ENCODE results near the gene MMEL1. TPM values are rescaled to one million over a fixed set of nuclear protein-coding genes. Genes with fewer than 3 reads are reported as not detected.

MMEL1 gene
- total and polyA plus RNA-seq, 2 donors (not counting 1 experiment from before 2014, with no cell fraction given): not detected

DNA sequence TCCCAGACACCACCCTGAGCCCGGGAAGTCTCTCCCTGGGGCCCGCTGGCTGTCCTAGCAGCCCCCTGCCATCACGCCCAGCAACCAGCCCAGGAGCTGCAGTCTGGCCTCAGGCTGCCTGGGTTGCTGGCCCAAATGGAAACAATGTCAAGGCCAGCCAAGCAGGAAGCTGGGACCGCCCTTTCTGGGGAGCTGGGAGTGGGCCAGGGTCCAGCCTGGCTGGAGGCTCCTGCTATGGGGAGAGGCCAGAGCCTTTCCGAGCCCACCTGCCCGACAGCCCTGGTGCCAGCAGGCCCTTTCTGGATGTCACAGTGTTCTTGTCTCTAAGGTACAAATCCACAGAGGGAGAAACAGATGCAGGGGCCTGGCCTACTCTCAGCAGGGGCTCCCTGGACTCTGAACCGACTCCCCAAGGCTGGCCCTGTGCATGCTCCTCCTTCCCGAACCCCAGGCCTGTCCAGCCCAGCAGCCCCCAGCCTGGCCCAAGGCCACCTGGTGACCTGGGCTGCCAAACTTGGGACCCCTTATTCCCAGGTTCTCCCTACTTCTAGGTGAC is 1.2 kb upstream of the MMEL1 start:
- ATAC-seq (ENCODE audit: low read depth) (no peak), DNase-seq (no peak)
- peaks cover 5% of the 10 kb centered on the region for H3K4me1 Mint-ChIP-seq
- Histone ChIP-seq H3K9me3 (ENCODE audit: control extremely low read depth in 1 of 3, control insufficient read depth in 2 of 3, insufficient read depth in 1 of 3, low read length in 2 of 3) (peaks cover 0 to 50% (median 10%) of the 10 kb centered on the region in 3 donors), H3K27ac (ENCODE audit: low read length in 2 of 2) (no peak overlapping the region), H3K9ac (ENCODE audit: low read length) (no peak overlapping the region), H3K4me3 (ENCODE audit: control extremely low read depth in 1 of 5, extremely low read depth in 1 of 5, insufficient read depth in 1 of 5, low read depth in 2 of 5, low read length in 4 of 5) (no peak overlapping the region), H3K4me2 (replicated peaks; ENCODE audit: low read depth, low read length, poor library complexity, severe bottlenecking) (no peak overlapping the region), H3K4me1 (ENCODE audit: control insufficient read depth in 2 of 2, insufficient read depth in 2 of 2, low read length in 2 of 2) (no peaks in the 10 kb centered on the region), H4K20me1 (ENCODE audit: control insufficient read depth, insufficient read depth, low read length, poor library complexity, severe bottlenecking) (no peaks in the 10 kb centered on the region), H2AFZ (ENCODE audit: insufficient read depth, low read depth, low read length, poor library complexity, severe bottlenecking) (no peak overlapping the region), H3K36me3 (replicated peaks in 1 of 2; ENCODE audit: control extremely low read depth in 1 of 2, control insufficient read depth in 1 of 2, extremely low read depth in 1 of 2, insufficient read depth in 2 of 2, low read length in 1 of 2) (no peaks in the 10 kb centered on the region), H3K27me3 (replicated peaks in 1 of 4; ENCODE audit: control extremely low read depth in 1 of 4, control insufficient read depth in 3 of 4, insufficient read depth in 4 of 4, low read length in 3 of 4) (peaks cover 0 to 32% (median 7%) of the 10 kb centered on the region in 4 experiments), H3K79me2 (ENCODE audit: control insufficient read depth, insufficient read depth, low read length) (no peaks in the 10 kb centered on the region)
- ChIA-PET CTCF (no interaction called here), POLR2A (no interaction called here)
- TF ChIP-seq, protein P1, sequence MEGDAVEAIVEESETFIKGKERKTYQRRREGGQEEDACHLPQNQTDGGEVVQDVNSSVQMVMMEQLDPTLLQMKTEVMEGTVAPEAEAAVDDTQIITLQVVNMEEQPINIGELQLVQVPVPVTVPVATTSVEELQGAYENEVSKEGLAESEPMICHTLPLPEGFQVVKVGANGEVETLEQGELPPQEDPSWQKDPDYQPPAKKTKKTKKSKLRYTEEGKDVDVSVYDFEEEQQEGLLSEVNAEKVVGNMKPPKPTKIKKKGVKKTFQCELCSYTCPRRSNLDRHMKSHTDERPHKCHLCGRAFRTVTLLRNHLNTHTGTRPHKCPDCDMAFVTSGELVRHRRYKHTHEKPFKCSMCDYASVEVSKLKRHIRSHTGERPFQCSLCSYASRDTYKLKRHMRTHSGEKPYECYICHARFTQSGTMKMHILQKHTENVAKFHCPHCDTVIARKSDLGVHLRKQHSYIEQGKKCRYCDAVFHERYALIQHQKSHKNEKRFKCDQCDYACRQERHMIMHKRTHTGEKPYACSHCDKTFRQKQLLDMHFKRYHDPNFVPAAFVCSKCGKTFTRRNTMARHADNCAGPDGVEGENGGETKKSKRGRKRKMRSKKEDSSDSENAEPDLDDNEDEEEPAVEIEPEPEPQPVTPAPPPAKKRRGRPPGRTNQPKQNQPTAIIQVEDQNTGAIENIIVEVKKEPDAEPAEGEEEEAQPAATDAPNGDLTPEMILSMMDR (IDR thresholded peaks at IDR 0.05): no peak
- TF ChIP-seq EZH2 (IDR thresholded peaks at IDR 0.05; ENCODE audit: borderline replicate concordance, insufficient read depth, low read depth, low read length, poor library complexity, severe bottlenecking): no peak
- H3K4me3 Mint-ChIP-seq: no peak overlapping the region
- H3K9me3 Mint-ChIP-seq (ENCODE audit: insufficient read depth): peaks cover 7% of the 10 kb centered on the region
- intact Hi-C loops (cut with micrococcal nuclease): no loop called here
- no peak overlapping the region for H3K27ac Mint-ChIP-seq
- peaks cover 19% of the 10 kb centered on the region for H3K27me3 Mint-ChIP-seq
- 87% methylated on average over 8 of the region's 8 CpGs for WGBS (ENCODE audit: insufficient coverage)

DNA sequence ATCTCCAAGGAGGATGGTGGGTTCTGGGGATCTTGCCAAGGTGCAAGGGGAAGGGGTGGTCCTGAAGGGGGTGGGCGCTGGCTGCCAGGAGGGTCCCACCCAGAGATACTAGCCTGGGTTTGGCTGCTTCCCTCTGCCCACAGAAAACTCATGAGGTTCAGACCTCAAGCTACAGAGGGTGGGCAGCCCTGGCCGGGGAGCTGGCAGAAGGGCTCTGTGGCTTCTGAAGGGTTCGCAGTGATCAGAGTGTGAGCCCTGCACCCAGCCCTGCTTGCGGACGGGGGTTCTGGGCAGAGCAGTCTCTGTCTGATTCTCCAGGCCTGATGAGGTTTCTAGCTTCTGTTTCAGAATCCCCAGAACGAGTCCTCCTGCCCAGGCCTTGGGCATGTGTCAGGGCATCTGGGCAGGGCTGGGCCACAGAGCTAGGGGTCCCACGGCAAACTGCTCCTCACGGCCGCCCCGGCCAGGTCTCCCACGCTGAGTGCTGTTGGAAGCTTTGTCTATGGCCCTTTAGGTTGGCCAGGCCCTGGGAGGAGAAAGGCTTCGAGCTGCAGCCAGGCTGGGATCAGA is 635 bp upstream of the MMEL1 start:
- Histone ChIP-seq H3K9me3 (ENCODE audit: control extremely low read depth in 1 of 3, control insufficient read depth in 2 of 3, insufficient read depth in 1 of 3, low read length in 2 of 3) (peaks cover 0 to 50% (median 10%) of the 10 kb centered on the region in 3 donors), H3K27me3 (replicated peaks in 1 of 4; ENCODE audit: control extremely low read depth in 1 of 4, control insufficient read depth in 3 of 4, insufficient read depth in 4 of 4, low read length in 3 of 4) (peaks cover 0 to 34% (median 7%) of the 10 kb centered on the region in 4 experiments), H3K79me2 (ENCODE audit: control insufficient read depth, insufficient read depth, low read length) (no peaks in the 10 kb centered on the region), H3K27ac (ENCODE audit: low read length in 2 of 2) (no peak overlapping the region), H3K9ac (ENCODE audit: low read length) (no peak overlapping the region), H3K4me3 (ENCODE audit: control extremely low read depth in 1 of 5, extremely low read depth in 1 of 5, insufficient read depth in 1 of 5, low read depth in 2 of 5, low read length in 4 of 5) (no peak overlapping the region), H2AFZ (ENCODE audit: insufficient read depth, low read depth, low read length, poor library complexity, severe bottlenecking) (no peak overlapping the region), H3K36me3 (replicated peaks in 1 of 2; ENCODE audit: control extremely low read depth in 1 of 2, control insufficient read depth in 1 of 2, extremely low read depth in 1 of 2, insufficient read depth in 2 of 2, low read length in 1 of 2) (no peaks in the 10 kb centered on the region), H3K4me1 (ENCODE audit: control insufficient read depth in 2 of 2, insufficient read depth in 2 of 2, low read length in 2 of 2) (peaks cover 2 to 3% of the 10 kb centered on the region in 2 donors), H3K4me2 (replicated peaks; ENCODE audit: low read depth, low read length, poor library complexity, severe bottlenecking) (no peak overlapping the region), H4K20me1 (ENCODE audit: control insufficient read depth, insufficient read depth, low read length, poor library complexity, severe bottlenecking) (no peaks in the 10 kb centered on the region)
- POLR2A ChIA-PET: no interaction called here
- no peak for TF ChIP-seq EZH2 (IDR thresholded peaks at IDR 0.05; ENCODE audit: borderline replicate concordance, insufficient read depth, low read depth, low read length, poor library complexity, severe bottlenecking)
- TF ChIP-seq, protein P1 (IDR thresholded peaks at IDR 0.05): no peak
- 84% methylated on average over 12 of the region's 12 CpGs for WGBS (ENCODE audit: insufficient coverage)
- Mint-ChIP-seq H3K9me3 (ENCODE audit: insufficient read depth) (peaks cover 7% of the 10 kb centered on the region), H3K27me3 (peaks cover 19% of the 10 kb centered on the region), H3K4me1 (peaks cover 5% of the 10 kb centered on the region), H3K27ac (no peak overlapping the region), H3K4me3 (no peak overlapping the region)
- no peak for ATAC-seq (ENCODE audit: low read depth)
- no peak for DNase-seq
- intact Hi-C loops (cut with micrococcal nuclease): no loop called here
- CTCF ChIA-PET: no interaction called here

All from B cell (primary cell).